Astrocyte of the cerebellum (primary cell): ENCODE results near the gene SOX5.
A peak's percentile ranks its signal among the peaks of the same experiment; 100 is the strongest.

ENCODE experiments used
- DNase-seq: peaks from one replicate; pipeline ENCODE4 v3.0.0-alpha.2; 2011; ENCODE audit warnings: low read depth
- H3K4me3 ChIP-seq: 2 replicates; pipeline ENCODE4 v1.5.1; 2011; ENCODE audit warnings: mild to moderate bottlenecking, low read depth, low read length, moderate library complexity
- in situ Hi-C: cut with HindIII; loops from 2 replicates; pipeline ENCODE4 v1.10.0; 2017; ENCODE audit warnings: low sequenced_read_pairs
- TF ChIP-seq, protein P1 (sequence below): IDR thresholded peaks from 2 replicates; pipeline ENCODE4 v1.5.1; 2012; ENCODE audit warnings: low read length, low read depth, moderate library complexity, mild to moderate bottlenecking; ENCODE audit errors: missing control alignments

The SOX5 gene

DNA sequence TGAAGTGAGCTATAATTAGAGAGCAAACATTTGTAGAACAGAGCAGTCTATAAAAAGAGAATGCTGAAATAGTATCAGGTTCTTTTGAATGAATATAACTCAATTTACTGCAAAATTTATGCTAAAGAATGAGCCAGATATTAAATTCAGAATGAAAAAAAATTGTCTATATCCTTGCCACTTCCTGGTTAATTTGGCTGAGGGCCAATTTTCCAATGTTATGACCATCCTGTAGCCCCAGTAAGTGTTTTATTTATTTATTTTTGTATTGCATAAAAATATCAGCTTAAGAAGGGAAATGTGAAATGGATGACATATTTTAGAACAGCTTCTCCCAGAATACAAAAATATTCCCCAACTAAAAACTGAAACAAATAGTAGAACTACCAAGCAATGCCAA is 263.4 kb downstream of the SOX5 start:
- no peak overlapping the region for H3K4me3 ChIP-seq
- in situ Hi-C loops = no loop called here
- no peak for DNase-seq
- TF ChIP-seq, protein P1, sequence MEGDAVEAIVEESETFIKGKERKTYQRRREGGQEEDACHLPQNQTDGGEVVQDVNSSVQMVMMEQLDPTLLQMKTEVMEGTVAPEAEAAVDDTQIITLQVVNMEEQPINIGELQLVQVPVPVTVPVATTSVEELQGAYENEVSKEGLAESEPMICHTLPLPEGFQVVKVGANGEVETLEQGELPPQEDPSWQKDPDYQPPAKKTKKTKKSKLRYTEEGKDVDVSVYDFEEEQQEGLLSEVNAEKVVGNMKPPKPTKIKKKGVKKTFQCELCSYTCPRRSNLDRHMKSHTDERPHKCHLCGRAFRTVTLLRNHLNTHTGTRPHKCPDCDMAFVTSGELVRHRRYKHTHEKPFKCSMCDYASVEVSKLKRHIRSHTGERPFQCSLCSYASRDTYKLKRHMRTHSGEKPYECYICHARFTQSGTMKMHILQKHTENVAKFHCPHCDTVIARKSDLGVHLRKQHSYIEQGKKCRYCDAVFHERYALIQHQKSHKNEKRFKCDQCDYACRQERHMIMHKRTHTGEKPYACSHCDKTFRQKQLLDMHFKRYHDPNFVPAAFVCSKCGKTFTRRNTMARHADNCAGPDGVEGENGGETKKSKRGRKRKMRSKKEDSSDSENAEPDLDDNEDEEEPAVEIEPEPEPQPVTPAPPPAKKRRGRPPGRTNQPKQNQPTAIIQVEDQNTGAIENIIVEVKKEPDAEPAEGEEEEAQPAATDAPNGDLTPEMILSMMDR = no peak

DNA sequence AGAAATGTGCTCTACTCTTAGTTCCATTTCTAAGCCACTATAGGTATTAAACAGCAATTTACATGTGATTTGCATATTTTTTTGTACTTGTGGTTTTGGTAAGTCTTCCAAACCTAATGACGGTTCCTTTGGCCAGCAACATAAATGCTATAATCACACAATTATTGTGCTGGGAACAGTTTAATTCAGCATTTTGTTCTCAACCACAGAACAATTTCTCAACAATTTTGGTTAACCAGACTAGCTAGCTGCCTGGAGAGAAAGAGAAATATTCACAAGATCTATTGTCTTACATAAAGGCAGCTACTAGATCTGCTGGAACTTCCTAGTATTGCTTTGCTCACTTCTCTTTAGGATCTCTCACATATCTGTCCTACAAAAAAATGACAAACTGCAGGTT is 265.3 kb downstream of the SOX5 start:
- DNase-seq = peak; percentile 96
- in situ Hi-C loops = no loop called here
- TF ChIP-seq, protein P1 = no peak
- H3K4me3 ChIP-seq = no peak overlapping the region

DNA sequence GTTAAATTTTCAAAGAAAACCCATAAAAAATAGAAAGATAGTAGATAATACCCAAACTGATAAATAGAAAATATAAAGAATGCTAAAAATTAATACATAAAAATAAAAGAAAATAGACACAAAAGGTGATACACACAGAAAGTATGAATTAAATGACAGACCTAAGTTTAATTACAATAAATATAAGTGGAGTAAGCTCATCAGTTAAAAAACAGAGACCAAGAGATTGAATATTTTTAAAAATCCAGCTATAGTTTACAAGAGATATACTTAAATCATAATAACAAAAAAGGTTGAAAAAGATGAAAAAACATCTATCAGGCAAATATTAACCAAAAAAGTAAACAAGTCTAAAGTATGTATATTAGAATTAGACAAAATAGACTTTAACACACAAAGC is 268.2 kb downstream of the SOX5 start:
- no peak for DNase-seq
- no peak overlapping the region for H3K4me3 ChIP-seq
- TF ChIP-seq, protein P1 = no peak
- in situ Hi-C loops = no loop called here

DNA sequence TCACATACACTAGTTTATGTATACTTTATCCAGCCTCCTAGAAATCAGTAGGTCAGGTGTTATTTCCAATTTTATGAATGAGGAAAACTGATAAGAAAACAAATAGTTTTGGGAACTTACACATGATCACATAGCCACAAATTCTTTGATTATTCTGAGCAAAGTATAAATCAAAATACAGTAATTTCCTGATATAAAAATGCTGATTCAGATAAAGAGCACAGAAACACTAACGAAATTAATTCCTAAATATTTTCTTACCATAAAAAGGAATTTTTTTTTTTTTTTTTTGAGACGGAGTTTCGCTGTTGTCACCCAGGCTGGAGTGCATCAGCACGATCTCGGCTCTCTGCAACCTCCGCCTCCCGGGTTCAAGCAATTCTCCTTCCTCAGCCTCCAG is 275.4 kb downstream of the SOX5 start:
- TF ChIP-seq, protein P1 = no peak
- H3K4me3 ChIP-seq = no peak overlapping the region
- DNase-seq = no peak
- in situ Hi-C loops = no loop called here

DNA sequence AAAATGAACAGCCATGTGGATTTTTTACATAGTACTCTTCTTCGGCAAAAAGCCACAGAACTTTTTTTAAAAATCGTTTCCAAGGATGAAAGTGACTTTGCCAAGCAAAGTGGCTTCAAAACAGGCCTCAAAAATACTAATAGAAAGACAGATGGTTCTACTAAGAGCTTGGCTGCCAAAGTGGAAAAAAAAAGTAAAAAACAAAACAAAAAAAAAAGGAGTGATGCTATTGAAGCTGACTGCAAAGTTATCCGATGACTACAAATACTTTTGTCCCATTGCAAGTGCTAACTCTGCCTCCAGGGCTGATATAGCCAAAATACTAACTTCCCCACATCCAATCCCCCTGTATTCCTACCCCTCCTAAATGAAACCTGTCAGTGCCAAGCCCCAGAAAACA is 277.6 kb downstream of the SOX5 start:
- in situ Hi-C loops = no loop called here
- no peak for DNase-seq
- H3K4me3 ChIP-seq = no peak overlapping the region
- TF ChIP-seq, protein P1 = no peak

DNA sequence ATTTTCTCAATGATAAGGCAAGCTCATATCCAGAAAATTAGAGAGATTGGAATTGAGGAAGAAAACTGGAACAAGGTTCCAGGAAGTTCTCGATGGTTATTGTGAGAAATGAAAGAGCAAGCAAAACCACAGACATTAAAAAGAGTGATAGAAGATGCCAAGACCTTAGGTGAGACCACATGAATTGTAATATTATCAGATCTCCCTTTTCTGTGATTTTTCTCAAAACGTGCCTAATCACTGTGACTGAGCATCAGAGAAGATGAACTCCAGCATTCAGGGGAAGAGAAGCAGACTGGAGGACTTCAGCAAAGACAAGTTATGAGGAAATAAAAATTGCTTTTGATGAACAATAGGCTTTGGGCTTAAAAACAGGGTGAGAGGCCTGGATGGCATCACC is 278.8 kb downstream of the SOX5 start:
- in situ Hi-C loops = no loop called here
- TF ChIP-seq, protein P1 = no peak
- no peak overlapping the region for H3K4me3 ChIP-seq

DNA sequence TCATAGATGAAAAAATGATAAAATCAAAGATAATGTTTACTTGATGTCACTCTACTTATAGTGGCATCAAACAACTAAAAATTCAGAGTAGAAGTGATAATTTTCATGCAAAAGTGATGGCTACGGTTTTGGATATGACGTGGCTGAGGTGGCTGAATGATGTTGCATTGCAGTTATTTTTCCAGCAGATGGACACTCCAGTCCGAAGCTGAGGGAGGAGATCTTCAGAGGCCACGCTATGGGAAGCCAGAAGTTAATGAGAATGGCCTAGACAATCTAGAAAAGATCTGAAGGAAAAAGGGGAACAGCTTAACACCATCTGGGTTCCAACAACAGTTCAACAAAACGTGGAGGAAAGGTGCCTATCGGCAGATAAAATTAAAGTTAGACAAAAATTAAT is 279.8 kb downstream of the SOX5 start:
- no peak overlapping the region for H3K4me3 ChIP-seq
- in situ Hi-C loops = no loop called here
- no peak for DNase-seq
- TF ChIP-seq, protein P1 = no peak

More for the DNA sequence above, 278.8 kb downstream of the SOX5 start:
- no peak for DNase-seq
